Measurements from ENCODE around the gene SPDYE4.
"Not testable (repeated sequence)": the region's sequence is repeated elsewhere in the genome, so short reads cannot be mapped to it uniquely, and the experiment has no call there.

SPDYE4 gene

GRCh38 chr17:8758137-8758596 is at the start of gene SPDYE4:
SPDYE4 (minus strand) TSS chr17:8758546; CDS start chr17:8758382, 164 bp downstream.
- Histone ChIP-seq H3K9ac (no peak within 1 kb of the TSS), H3K27ac (no peak within 1 kb of the TSS), H3K4me1 (no peaks in the 10 kb centered on the region), H3K27me3 (ENCODE audit: control insufficient read depth, insufficient read depth, low read length) (no peaks in the 10 kb centered on the region), H3K79me2 (no peaks in the 10 kb centered on the region), H3K4me2 (ENCODE audit: low read length) (no peak within 1 kb of the TSS), H3K4me3 (ENCODE audit: low read depth, low read length) (no peak within 1 kb of the TSS), H3K36me3 (ENCODE audit: control insufficient read depth, insufficient read depth, low read length) (no peaks in the 10 kb centered on the region), H3K9me3 (ENCODE audit: control insufficient read depth, low read length) (no peaks in the 10 kb centered on the region), H2AFZ (no peak within 1 kb of the TSS)
- TF ChIP-seq CTCF (IDR thresholded peaks at IDR 0.05): no peak

- TF ChIP-seq CTCF (IDR thresholded peaks at IDR 0.05): no peak
- no peak overlapping the region for H3K9ac ChIP-seq
- no peaks in the 10 kb centered on the region for H3K9me3 ChIP-seq (ENCODE audit: control insufficient read depth, low read length)
- H3K4me3 ChIP-seq (ENCODE audit: low read depth, low read length): no peak overlapping the region
- H2AFZ ChIP-seq: no peak overlapping the region
- H3K27ac ChIP-seq: no peak overlapping the region
- no peaks in the 10 kb centered on the region for H3K36me3 ChIP-seq (ENCODE audit: control insufficient read depth, insufficient read depth, low read length)
- no peaks in the 10 kb centered on the region for H3K27me3 ChIP-seq (ENCODE audit: control insufficient read depth, insufficient read depth, low read length)
- H3K79me2 ChIP-seq: no peaks in the 10 kb centered on the region
- no peak overlapping the region for H3K4me2 ChIP-seq (ENCODE audit: low read length)
- H3K4me1 ChIP-seq: no peaks in the 10 kb centered on the region
Measured at GRCh38 chr17:8806926-8807550, 48.7 kb upstream of the SPDYE4 start.

- H3K36me3 ChIP-seq (ENCODE audit: control insufficient read depth, insufficient read depth, low read length): no peaks in the 10 kb centered on the region
- no peaks in the 10 kb centered on the region for H3K79me2 ChIP-seq
- TF ChIP-seq CTCF (IDR thresholded peaks at IDR 0.05): no peak
- H2AFZ ChIP-seq: no peak overlapping the region
- H3K4me1 ChIP-seq: no peaks in the 10 kb centered on the region
- H3K9me3 ChIP-seq (ENCODE audit: control insufficient read depth, low read length): no peaks in the 10 kb centered on the region
- no peak overlapping the region for H3K4me3 ChIP-seq (ENCODE audit: low read depth, low read length)
- H3K4me2 ChIP-seq (ENCODE audit: low read length): no peak overlapping the region
- H3K27me3 ChIP-seq (ENCODE audit: control insufficient read depth, insufficient read depth, low read length): no peaks in the 10 kb centered on the region
- H3K9ac ChIP-seq: no peak overlapping the region
- H3K27ac ChIP-seq: no peak overlapping the region
Measured at GRCh38 chr17:8806253-8806925, 48.0 kb upstream of the SPDYE4 start.

- H3K4me2 ChIP-seq (ENCODE audit: low read length); H3K4me3 ChIP-seq (ENCODE audit: low read depth, low read length); H3K36me3 ChIP-seq (ENCODE audit: control insufficient read depth, insufficient read depth, low read length); H3K4me1 ChIP-seq; H3K79me2 ChIP-seq; H3K9me3 ChIP-seq (ENCODE audit: control insufficient read depth, low read length); H3K27me3 ChIP-seq (ENCODE audit: control insufficient read depth, insufficient read depth, low read length); H3K27ac ChIP-seq; H3K9ac ChIP-seq; H2AFZ ChIP-seq: not testable (repeated sequence)
Measured at GRCh38 chr17:8805396-8805795, 47.0 kb upstream of the SPDYE4 start.

GRCh38 chr17:8803531-8804420 is 45.4 kb upstream of the SPDYE4 start:
- Histone ChIP-seq H3K36me3 (ENCODE audit: control insufficient read depth, insufficient read depth, low read length) (no peaks in the 10 kb centered on the region), H3K79me2 (no peaks in the 10 kb centered on the region), H3K27ac (no peak overlapping the region), H3K4me3 (ENCODE audit: low read depth, low read length) (no peak overlapping the region), H3K4me2 (ENCODE audit: low read length) (no peak overlapping the region), H3K4me1 (peaks cover 4% of the 10 kb centered on the region), H3K27me3 (ENCODE audit: control insufficient read depth, insufficient read depth, low read length) (no peaks in the 10 kb centered on the region), H3K9me3 (ENCODE audit: control insufficient read depth, low read length) (no peaks in the 10 kb centered on the region), H3K9ac (no peak overlapping the region), H2AFZ (no peak overlapping the region)
- no peak for TF ChIP-seq CTCF (IDR thresholded peaks at IDR 0.05)

Data from parathyroid adenoma (tissue), 2 donors.